GM19372 (cell line): ENCODE measurements around the gene RNF152.

ENCODE experiments used
- ATAC-seq: cut with Tn5 transposase; IDR thresholded peaks from one replicate; pipeline ENCODE4 v1.9.1; 2021; ENCODE audit warnings: mild to moderate bottlenecking, low read depth, moderate library complexity; ENCODE audit not compliant: unreplicated experiment

The RNF152 gene

GRCh38 chr18:61892683-61893308, at the start of gene RNF152:
RNF152 (minus strand) TSS chr18:61893007; CDS start chr18:61816463, 76,544 bp downstream.
- ATAC-seq: no peak

GRCh38 chr18:61941948-61942471, 49.2 kb upstream of the RNF152 start:
- no peak for ATAC-seq

- no peak for ATAC-seq
Measured at GRCh38 chr18:61939046-61939674, 46.4 kb upstream of the RNF152 start.

- no peak for ATAC-seq
Measured at GRCh38 chr18:61935362-61935761, 42.6 kb upstream of the RNF152 start.

GRCh38 chr18:61931654-61932379, 39.0 kb upstream of the RNF152 start:
- ATAC-seq: no peak

- no peak for ATAC-seq
Measured at GRCh38 chr18:61929881-61930640, 37.3 kb upstream of the RNF152 start.

GRCh38 chr18:61926532-61926931, 33.7 kb upstream of the RNF152 start:
- no peak for ATAC-seq

- ATAC-seq: no peak
Measured at GRCh38 chr18:61924550-61924949, 31.7 kb upstream of the RNF152 start.

GRCh38 chr18:61922435-61922834, 29.6 kb upstream of the RNF152 start:
- no peak for ATAC-seq

- ATAC-seq: no peak
Measured at GRCh38 chr18:61921621-61922235, 28.9 kb upstream of the RNF152 start.

GRCh38 chr18:61917818-61918217, 25.0 kb upstream of the RNF152 start:
- no peak for ATAC-seq

GRCh38 chr18:61912476-61912875, 19.7 kb upstream of the RNF152 start:
- no peak for ATAC-seq

- no peak for ATAC-seq
Measured at GRCh38 chr18:61910101-61910500, 17.3 kb upstream of the RNF152 start.

GRCh38 chr18:61908661-61909060, 15.9 kb upstream of the RNF152 start:
- ATAC-seq: no peak

- ATAC-seq: peak; percentile 100
Measured at GRCh38 chr18:61901323-61901986, 8.6 kb upstream of the RNF152 start.

- ATAC-seq: no peak
Measured at GRCh38 chr18:61900504-61901281, 7.9 kb upstream of the RNF152 start.

- no peak for ATAC-seq
Measured at GRCh38 chr18:61898640-61899101, 5.9 kb upstream of the RNF152 start.

- no peak for ATAC-seq
Measured at GRCh38 chr18:61896757-61897156, 4.0 kb upstream of the RNF152 start.

GRCh38 chr18:61896118-61896517, 3.3 kb upstream of the RNF152 start:
- no peak for ATAC-seq
